ENCODE data around the gene HASPIN.

Gene HASPIN

GRCh38 chr17:3735515-3735914, 11.8 kb downstream of the HASPIN start:
- no peak for DNase-seq (ENCODE audit: low read depth)

DNA sequence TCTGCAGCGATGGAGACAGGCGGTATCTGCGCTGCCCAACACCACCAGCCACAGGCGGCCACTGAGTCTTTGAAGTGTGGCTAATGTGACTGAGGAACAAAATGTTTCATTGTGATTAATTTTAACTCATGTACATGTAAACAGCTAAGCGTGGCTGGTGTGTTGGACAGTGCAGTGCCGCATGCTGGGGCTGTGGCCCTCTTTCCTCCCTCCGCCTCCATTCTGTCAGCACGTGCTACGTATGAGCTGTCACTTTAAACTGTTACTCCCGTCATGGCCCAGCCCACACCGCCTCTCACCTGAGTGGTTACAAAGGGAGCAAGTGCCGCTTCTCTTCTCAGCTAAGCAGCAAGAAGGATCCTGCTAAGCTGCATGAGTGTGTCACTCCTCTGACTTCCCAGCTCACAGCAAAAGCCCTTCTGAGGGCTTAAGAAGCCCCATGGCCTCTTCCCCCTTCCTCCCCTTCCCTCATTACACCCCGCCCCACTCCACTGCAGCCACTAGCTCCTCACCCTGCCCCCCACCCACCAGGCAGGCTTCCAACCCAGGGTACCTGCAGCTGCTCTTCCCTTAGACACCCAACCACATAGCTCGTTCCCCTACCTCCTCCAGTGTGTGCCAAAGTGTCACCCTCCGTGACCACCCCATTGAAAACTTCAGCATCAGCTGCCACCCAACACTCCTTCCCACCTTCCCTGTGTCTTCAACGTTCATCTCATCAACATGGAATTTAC, 15.0 kb downstream of the HASPIN start:
- DNase-seq (ENCODE audit: low read depth), result peak; percentile 42

DNA sequence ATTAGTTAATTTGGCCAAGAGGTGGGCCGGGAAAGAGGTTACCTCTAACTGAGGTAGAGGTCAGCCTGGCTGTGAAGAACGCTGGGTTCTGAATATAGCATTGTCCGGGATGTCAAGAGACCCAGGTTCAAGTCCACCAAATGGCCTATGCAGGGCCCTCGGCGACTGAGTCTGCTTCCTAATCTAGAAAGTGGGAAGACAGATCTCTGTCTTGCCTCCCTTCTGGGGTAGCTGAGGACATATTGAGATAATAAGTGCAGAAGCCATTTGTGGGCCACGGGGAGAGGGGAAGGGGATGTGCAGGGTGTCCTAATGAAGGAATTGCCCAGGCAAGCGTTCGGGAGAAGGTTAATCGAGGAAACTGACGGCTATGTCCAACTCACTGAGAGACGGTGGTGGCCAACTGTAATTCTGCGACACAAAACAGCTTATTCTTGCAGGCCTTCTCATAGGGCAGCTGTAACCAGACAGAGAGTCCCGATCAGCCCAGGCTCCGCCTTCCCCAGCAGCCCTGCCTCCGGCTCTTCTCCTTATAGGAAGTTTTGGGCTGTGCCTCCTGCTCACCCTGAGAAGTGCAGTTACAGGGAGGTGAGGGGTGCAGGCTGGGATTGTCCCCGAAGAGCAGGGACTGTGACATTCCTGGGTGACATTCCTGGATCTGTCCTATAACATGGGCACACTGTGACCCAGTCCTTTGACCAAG, 15.9 kb downstream of the HASPIN start:
- DNase-seq (ENCODE audit: low read depth), result no peak

DNA sequence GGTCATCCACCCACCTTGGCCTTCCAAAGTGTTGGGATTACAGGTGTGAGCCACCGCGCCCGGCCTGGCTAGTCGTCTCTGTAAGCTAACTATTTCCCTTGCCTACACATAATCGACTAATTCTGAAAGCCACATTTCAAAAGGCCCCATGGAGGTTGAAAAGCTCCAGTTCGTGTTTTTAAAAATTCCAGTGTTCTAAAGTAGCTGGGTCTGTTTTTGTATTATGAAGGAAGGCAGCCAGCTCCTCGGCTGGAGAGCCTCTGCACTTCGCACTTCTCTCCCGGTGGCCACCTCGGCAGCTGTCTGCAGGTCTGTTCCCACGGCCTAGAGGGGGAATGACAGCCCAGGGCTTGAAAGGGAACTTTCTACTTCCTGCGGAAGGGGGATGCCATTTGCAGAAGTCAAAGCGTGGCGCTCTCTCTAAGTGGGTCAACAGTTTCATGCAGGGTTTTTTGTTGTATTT, 16.9 kb downstream of the HASPIN start:
- no peak for DNase-seq (ENCODE audit: low read depth)

GRCh38 chr17:3744014-3744413, 20.3 kb downstream of the HASPIN start:
- no peak for DNase-seq (ENCODE audit: low read depth)

DNA sequence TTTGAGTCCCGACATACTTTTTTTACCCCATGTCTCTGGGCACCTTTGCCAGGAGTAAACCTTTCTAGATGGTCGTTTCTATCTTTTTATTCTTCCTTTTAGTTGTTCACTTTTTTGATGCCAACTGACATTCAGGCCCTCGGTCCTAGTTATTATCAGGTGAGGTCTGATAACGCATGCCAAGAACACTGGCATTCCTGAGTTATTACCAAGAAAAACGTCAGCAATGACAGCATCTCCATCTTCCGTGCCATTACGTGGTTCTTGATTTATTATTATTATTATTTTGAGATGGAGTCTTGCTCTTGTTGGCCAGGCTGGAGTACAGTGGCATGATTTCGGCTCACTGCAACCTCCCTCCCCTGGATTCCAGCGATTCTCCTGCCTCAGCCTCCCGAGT, 21.4 kb downstream of the HASPIN start:
- no peak for DNase-seq (ENCODE audit: low read depth)

GRCh38 chr17:3747805-3748204, 24.1 kb downstream of the HASPIN start:
- no peak for DNase-seq (ENCODE audit: low read depth)

- no peak for DNase-seq (ENCODE audit: low read depth)
These were observed 24.9 kb downstream of the HASPIN start for GRCh38 chr17:3748576-3748975.

GRCh38 chr17:3750296-3750695, 26.6 kb downstream of the HASPIN start:
- no peak for DNase-seq (ENCODE audit: low read depth)

DNA sequence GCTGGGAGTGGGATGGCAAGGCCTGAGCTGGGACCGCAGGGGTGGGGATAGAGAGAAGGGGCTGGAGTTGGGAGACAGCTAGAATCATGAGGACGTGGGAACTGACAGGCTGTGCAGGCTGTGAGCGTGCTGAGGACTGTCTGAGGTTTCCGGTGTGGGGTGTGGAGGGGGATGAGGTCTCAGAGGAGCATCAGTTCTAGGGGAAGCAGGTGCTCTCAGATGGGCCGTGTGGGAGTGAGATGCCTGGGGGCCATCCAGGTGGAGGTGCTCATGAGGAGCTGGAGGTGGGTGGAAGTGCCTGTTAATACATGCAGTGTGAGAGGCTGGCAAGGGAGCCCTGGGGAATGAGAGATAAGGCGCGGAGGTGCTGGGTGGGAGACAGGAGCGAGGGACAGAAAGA, 27.2 kb downstream of the HASPIN start:
- DNase-seq (ENCODE audit: low read depth), result no peak

GRCh38 chr17:3751836-3752235, 28.1 kb downstream of the HASPIN start:
- no peak for DNase-seq (ENCODE audit: low read depth)

DNA sequence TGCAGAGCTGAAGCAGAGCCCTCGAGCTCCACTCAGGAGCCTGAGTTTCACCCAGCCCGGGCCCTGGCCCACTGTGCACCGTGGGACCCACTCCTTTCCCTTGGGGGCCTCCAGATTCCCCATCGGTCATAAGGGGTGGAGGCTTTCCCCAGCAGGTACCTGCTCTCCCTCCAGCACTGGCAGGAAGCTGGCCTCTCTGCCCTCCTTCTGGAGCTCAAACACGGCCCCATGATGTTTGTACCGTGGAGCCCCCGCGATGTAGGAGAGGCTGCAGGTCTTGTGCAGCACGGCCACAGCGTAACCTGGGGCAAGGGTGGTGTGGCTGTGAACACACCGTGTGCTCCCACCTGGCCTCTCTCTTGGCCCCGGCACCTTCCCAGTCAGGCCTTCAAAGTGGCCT, 29.9 kb downstream of the HASPIN start:
- DNase-seq (ENCODE audit: low read depth), result no peak

DNA sequence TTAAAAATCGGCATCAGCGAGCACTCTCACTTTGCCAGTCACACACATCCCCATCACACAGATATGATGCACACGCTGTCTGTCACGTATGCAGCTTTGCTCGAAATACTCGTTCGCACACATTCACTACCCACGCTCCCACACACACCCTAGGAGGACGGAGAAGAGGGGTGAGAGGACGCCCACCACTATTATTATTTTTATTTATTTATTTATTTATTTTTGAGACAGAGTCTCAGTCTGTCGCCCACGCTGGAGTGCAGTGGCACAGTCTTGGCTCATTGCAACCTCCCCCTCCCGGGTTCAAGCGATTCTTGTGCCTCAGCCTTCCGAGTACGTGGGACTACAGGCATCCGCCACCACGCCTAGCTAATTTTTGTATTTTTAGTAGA, 30.4 kb downstream of the HASPIN start:
- DNase-seq (ENCODE audit: low read depth), result no peak

GRCh38 chr17:3754458-3755334, 31.0 kb downstream of the HASPIN start:
- peak; percentile 59 for DNase-seq (ENCODE audit: low read depth)

DNA sequence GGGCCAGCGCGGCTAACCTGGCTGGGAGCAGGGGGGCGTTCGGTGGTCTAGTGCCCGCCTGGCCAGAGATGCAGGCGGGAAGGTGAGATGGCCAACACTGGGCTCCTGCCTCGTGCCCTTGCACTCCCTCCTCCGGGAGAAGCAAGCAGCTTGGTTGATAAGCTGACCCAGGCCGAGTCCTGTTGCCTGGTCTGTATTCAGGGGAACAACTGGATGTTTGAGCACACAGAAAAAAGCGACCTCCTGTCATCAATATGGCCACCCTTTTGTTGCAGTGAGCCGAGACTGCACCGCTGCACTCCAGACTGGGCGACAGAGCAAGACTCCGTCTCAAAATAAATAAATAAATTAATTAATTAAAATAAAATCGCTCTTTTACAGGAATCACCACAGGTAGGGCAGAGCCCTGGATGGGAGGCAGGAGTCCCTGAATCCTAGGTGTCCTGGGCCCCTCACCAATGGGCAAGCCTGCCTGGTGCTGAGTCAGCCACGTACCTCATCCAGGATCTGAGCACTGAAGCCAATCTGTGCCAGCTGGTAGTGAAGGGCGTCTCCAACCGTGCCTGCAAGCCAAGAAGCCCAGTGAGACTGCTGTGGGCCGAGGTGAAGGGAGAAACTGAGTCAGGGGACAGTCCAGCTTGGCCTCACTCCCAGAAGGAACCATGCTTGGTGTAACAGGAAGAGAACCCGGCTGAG, 31.8 kb downstream of the HASPIN start:
- DNase-seq (ENCODE audit: low read depth), result no peak

DNA sequence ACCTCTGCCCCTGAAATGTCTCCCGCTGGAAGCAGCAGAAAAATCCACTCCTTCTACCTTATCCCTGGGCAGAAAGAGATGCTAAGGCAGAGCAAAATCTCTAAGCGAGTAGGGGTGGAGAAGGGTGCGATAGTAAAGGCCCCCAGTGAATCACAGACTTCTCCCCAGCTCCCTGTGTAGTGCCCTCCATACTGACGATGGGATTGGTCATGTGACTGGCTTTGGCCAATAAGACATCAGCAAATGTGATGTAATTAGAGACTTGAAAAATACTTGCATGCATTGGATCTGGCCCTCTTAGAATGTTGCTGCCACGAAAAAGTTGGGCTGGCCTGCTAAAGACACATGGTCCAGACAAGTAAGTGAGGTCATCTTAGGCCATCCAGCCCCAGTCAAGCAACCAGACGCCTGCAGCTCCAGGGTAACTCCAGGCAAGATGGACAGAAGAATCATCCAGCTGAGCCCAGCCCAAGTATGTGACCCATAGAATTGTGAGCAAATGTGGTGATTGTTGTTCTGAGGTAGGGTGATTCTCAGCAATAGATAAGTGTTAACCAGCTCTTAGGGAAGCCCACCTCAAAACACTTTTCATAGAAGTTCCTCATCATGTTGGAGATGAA, 36.0 kb downstream of the HASPIN start:
- DNase-seq (ENCODE audit: low read depth), result no peak

DNA sequence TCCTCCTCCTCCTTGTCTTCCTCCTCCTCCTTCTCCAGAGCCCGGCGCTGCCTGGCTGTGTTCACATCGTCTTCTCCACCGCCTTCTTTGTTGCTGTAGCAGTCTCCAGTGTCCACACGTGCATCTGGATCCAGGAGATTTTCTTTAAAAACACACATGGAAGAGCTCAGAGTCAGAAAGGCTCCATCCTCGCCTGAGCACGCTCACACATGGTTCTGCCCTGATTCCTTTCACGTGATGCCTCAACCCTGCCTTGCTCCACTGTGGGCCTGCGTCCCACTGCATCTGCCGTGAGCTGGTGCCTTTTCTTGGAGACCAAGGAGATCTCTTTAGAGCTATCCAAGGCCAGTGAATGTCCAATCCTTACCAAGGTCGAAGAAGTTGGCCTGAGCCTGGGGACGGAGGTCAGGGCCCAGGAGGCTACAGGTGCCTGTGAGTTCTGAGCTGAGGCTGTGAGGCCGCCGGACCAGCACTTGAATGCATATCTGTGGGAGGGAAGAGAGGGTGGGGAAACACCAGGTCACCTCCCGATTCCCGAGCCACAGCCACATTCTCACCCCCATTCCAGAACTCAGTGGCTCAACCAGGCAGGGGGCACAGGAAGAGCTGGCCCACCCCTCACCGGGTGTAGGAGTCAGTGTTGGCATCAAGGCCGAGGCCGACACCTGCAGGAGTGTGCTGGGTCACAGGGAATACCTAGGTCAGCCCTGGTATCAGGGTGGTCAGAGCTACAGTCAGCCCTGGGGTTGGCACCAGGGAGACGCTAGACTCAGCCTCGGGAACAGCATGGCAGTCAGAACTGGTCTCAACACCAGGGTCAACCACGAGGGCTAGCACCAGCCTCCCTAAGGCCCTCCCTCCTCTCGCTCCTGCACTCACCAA, 37.6 kb downstream of the HASPIN start:
- no peak for DNase-seq (ENCODE audit: low read depth)

GRCh38 chr17:3761918-3762380, 38.2 kb downstream of the HASPIN start:
- no peak for DNase-seq (ENCODE audit: low read depth)

DNA sequence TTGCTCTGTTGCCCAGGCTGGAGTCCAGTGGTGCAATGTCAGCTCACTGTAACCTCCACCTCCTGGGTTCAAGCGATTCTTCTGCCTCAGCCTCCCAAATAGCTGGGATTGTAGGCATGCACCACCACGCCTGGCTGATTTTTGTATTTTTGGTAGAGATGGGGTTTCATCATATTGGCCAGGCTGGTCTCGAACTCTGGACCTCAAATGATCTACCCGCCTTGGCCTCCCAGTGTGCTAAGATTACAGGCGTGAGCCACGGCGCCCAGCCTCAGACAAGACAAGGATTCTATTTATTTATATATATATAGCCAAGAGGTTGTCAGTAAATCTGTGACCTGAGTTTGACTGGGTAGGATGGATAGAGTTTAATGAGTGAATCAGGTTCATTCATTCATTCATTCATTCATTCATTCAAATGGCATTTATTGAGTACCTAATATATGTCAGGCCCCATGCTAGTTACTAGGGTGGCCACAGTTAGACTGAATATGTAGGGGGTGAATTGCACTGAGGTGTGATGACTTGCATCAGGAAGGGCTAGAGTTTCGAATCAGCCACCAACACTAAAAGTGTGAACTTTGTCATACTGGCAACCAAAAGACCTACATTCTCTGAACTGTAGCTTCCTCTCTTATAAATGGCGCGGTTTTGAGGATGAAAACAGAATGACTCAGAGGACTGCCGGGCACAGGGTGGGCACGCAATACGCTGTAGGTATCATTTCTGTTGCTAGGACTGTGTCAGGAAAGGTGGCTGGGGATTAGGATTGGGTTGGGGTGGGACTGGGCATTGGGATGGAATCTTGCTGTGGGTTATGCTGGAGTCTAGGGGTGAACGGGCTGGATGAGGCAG, 39.4 kb downstream of the HASPIN start:
- no peak for DNase-seq (ENCODE audit: low read depth)

DNA sequence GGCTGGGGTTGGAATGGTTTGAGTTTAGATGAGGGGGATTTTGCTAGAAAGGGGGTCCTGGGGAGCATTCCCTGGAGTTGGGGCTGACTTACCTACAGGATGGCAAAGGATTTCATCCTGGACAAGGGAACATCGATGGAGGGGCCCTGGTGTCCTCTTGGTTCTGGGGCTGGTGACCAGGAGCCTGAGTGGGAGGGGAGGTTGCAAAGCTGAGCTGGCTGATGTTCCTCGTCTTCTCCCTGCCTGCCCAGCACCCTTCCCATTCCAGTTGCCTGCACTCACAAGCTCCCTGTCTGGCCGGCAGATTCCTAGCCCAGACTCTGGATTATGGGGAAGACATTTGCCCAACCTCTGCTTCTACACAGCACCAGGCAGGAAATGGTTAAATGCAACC, 40.1 kb downstream of the HASPIN start:
- no peak for DNase-seq (ENCODE audit: low read depth)

All from stimulated activated CD8-positive, alpha-beta memory T cell treated with anti-CD3 and anti-CD28 coated beads, Interleukin-12 subunit alpha, Interleukin-12 subunit beta, amount 100 ng/mL, for 1 hour (primary cell).